RWPE2 (cell line): ENCODE measurements around the gene MED13.

ENCODE experiments used
- ATAC-seq: fragments of 200-7000 bp; cut with Tn5 transposase; 3 replicates; pipeline ENCODE4 v1.9.1; 2021; ENCODE audit warnings: low read depth
- DNase-seq: peaks from one replicate; pipeline ENCODE4 v3.0.0-alpha.2; 2020; ENCODE audit warnings: low spot score
- H3K27ac ChIP-seq: fragments of 450-650 bp; 2 replicates; pipeline ENCODE4 v1.5.1; 2017; ENCODE audit warnings: mild to moderate bottlenecking; ENCODE audit not compliant: poor library complexity, severe bottlenecking
- H3K27me3 ChIP-seq: fragments of 250-450 bp; sonication (Bioruptor Pico); 2 replicates; pipeline ENCODE4 v1.5.1; 2021; ENCODE audit warnings: mild to moderate bottlenecking, moderate library complexity; ENCODE audit not compliant: insufficient read depth, poor library complexity, severe bottlenecking
- H3K36me3 ChIP-seq: fragments of 250-450 bp; sonication (Bioruptor Pico); 2 replicates; pipeline ENCODE4 v1.5.1; 2020; ENCODE audit warnings: low read depth, mild to moderate bottlenecking, moderate library complexity
- H3K4me1 ChIP-seq: fragments of 250-450 bp; sonication (Bioruptor Pico); 2 replicates; pipeline ENCODE4 v1.5.1; 2021; ENCODE audit warnings: mild to moderate bottlenecking, moderate library complexity; ENCODE audit not compliant: insufficient read depth, poor library complexity, severe bottlenecking
- H3K4me3 ChIP-seq: fragments of 250-450 bp; sonication (Bioruptor Pico); 2 replicates; pipeline ENCODE4 v1.5.1; 2021; ENCODE audit warnings: mild to moderate bottlenecking, moderate library complexity; ENCODE audit not compliant: severe bottlenecking
- H3K9me3 ChIP-seq: fragments of 250-450 bp; sonication (Bioruptor Pico); 2 replicates; pipeline ENCODE4 v1.5.1; 2021; ENCODE audit warnings: mild to moderate bottlenecking, moderate library complexity; ENCODE audit not compliant: severe bottlenecking
- TF ChIP-seq, protein P1 (sequence below): fragments of 450-650 bp; IDR thresholded peaks from one replicate; pipeline ENCODE4 v1.5.1; 2017; ENCODE audit warnings: mild to moderate bottlenecking, moderate library complexity; ENCODE audit not compliant: poor library complexity, severe bottlenecking

The MED13 gene

DNA sequence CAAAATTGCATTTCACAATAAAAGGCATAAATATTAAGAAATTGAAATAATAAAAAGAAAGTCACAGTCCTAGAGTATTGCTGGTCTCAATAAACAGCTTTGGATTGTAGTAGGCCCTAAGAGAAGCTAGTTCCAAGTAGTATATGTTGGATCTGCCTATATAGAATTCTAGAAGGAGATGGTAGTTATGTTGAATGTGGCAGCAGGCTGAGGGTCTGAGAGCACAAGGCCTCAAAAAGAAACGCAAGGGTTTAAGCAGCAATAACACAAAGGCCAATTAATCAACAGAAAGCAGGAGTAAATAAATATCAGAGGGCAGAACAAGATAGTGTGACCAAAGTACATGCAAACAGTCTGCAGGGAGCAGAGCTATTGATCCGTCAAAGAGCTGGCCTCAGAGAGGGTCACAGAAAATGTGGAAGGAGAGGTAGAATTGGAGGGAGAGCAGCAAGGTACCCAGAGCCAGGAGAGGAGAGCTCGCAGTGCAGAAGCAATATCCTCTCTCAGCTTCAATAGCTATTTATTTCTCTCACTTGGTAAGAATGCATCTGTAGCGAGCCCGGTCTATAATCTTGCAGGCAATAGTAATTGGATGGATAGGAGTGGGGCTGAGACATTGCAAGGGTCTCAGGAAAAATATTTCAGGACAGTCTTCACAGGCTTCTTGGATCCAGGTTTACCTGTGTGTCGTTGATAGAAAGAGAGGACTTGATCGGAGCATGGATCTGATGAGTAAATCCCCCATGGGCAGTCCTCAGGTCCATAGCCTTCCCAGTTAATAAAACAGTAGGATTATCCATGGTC lies 25.1 kb upstream of the MED13 start:
- Histone ChIP-seq H3K4me3 (no peak overlapping the region), H3K27me3 (no peaks in the 10 kb centered on the region), H3K36me3 (no peaks in the 10 kb centered on the region), H3K4me1 (peaks cover 17% of the 10 kb centered on the region), H3K27ac (no peak overlapping the region), H3K9me3 (no peaks in the 10 kb centered on the region)
- DNase-seq (no peak), ATAC-seq (no peak)
- TF ChIP-seq, protein P1, sequence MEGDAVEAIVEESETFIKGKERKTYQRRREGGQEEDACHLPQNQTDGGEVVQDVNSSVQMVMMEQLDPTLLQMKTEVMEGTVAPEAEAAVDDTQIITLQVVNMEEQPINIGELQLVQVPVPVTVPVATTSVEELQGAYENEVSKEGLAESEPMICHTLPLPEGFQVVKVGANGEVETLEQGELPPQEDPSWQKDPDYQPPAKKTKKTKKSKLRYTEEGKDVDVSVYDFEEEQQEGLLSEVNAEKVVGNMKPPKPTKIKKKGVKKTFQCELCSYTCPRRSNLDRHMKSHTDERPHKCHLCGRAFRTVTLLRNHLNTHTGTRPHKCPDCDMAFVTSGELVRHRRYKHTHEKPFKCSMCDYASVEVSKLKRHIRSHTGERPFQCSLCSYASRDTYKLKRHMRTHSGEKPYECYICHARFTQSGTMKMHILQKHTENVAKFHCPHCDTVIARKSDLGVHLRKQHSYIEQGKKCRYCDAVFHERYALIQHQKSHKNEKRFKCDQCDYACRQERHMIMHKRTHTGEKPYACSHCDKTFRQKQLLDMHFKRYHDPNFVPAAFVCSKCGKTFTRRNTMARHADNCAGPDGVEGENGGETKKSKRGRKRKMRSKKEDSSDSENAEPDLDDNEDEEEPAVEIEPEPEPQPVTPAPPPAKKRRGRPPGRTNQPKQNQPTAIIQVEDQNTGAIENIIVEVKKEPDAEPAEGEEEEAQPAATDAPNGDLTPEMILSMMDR = no peak

DNA sequence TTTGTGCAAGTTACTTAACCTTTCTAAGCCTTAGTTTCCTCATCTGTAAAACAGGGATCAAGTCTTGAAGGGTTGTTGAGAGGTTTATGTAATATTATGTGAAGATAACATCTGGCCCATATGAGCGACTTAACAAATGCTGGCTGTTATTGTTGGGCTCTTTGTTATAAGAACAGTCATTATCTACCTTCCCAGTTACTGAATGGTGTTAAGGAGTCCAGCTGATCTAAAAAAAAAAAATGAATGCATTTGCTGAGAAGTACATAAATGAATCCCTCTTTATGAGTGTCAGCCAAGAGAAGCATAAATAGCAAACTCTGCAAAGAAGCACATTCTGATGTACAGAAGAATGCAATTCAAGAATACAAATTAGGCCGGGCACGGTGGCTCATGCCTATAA lies 24.3 kb upstream of the MED13 start:
- Histone ChIP-seq H3K9me3 (no peaks in the 10 kb centered on the region), H3K4me3 (no peak overlapping the region), H3K27ac (no peak overlapping the region), H3K4me1 (peaks cover 15% of the 10 kb centered on the region), H3K27me3 (no peaks in the 10 kb centered on the region), H3K36me3 (no peaks in the 10 kb centered on the region)
- ATAC-seq (no peak), DNase-seq (no peak)
- TF ChIP-seq, protein P1 = no peak

DNA sequence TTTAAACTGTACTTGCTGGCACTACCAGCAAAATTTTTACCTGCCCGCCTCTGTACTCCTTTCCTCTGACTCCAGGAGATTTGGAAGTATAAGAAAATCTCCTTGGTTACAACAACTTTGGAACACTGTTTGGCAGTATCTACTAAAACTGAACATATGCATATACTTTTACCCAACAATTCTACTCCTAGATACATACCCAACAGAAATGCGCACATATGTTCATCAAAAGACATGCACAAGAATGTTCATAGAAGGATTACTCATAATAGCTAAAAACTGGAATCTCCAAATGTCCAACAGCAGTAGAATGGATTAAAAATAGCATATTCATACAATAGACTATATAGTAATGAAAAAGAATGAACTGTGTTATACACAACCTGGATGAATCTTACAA lies 21.7 kb upstream of the MED13 start:
- DNase-seq (no peak), ATAC-seq (no peak)
- H3K9me3 ChIP-seq = no peaks in the 10 kb centered on the region
- H3K4me3 ChIP-seq = no peak overlapping the region
- H3K4me1 ChIP-seq = no peaks in the 10 kb centered on the region
- no peaks in the 10 kb centered on the region for H3K36me3 ChIP-seq
- TF ChIP-seq, protein P1 = no peak
- H3K27me3 ChIP-seq = no peaks in the 10 kb centered on the region
- no peak overlapping the region for H3K27ac ChIP-seq

DNA sequence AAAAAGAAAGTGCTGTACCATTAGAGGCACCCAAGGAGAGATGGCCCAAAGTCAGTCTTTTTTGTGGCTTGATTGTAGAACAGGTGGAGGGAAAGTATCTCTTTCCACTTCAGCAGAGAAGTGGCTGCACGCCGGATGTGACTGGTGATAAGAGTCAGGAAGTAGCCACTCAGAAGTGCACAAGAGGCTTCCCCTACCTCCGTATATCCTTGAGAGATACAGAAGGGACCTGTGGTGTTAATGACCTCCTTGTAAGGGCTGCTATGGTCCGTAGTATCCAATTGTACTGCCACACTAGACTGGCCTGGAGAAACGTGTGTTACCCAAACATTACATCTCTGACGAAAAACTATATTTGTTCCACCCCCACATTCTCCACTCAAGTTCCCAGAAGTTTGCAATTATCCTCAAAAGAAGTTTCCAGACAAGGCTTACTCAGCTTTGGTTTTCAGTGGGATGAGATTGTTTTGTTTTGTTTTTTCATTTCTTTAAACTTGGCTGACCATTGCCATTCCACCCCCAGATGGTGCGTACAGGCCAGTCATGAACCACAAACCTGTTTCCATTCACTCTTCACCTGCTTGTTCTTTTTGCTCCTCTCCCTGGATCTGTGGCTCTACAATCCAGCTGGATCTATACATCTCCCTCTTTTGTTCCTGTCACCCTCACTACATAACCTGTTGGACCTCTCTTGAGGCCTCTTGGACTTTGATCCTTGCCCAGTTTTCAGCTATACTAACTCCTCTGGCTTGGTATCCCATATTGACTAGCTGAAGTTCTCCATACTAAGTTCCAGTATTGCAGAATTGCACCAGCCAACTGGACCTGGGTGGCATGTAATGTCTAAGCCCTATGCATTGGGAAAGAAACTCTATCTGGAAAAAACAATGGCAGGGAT lies 20.7 kb upstream of the MED13 start:
- no peak for DNase-seq
- H3K9me3 ChIP-seq = no peaks in the 10 kb centered on the region
- TF ChIP-seq, protein P1 = no peak
- no peak overlapping the region for H3K27ac ChIP-seq
- ATAC-seq = no peak
- no peak overlapping the region for H3K4me3 ChIP-seq
- no peaks in the 10 kb centered on the region for H3K4me1 ChIP-seq
- H3K27me3 ChIP-seq = no peaks in the 10 kb centered on the region
- no peaks in the 10 kb centered on the region for H3K36me3 ChIP-seq
